Progenitor cell of endocrine pancreas (in vitro differentiated cells): ENCODE results near the gene NCDN. TPM values are rescaled to one million over a fixed set of nuclear protein-coding genes. Genes with fewer than 3 reads are reported as not detected.
"Not testable (repeated sequence)": the region's sequence is repeated elsewhere in the genome, so short reads cannot be mapped to it uniquely, and the experiment has no call there.

Experiments used
- DNase-seq: peaks from one replicate; pipeline ENCODE4 v3.0.0; 2021; ENCODE audit warnings: low spot score; ENCODE audit not compliant: unreplicated experiment
- H3K27ac Mint-ChIP-seq: 2 replicates; pipeline ENCODE4 v1.8.0; 2021; ENCODE audit warnings: mild to moderate bottlenecking, moderate library complexity, mixed read lengths
- H3K27me3 Mint-ChIP-seq: 2 replicates; pipeline ENCODE4 v1.8.0; 2021; ENCODE audit warnings: mixed read lengths
- H3K36me3 Mint-ChIP-seq: 2 replicates; pipeline ENCODE4 v1.8.0; 2022; ENCODE audit warnings: mixed read lengths; ENCODE audit not compliant: insufficient read depth
- H3K4me1 Mint-ChIP-seq: 2 replicates; pipeline ENCODE4 v1.8.0; 2021; ENCODE audit warnings: low read depth, mixed read lengths
- H3K4me3 Mint-ChIP-seq: 2 replicates; pipeline ENCODE4 v1.8.0; 2021; ENCODE audit warnings: low read depth, mild to moderate bottlenecking, moderate library complexity, mixed read lengths
- H3K9me3 Mint-ChIP-seq: 2 replicates; pipeline ENCODE4 v1.8.0; 2021; ENCODE audit warnings: low read depth, mixed read lengths
- total RNA-seq: library from RNA; stranded (reverse); gene quantifications from 2 replicates; pipeline ENCODE4 v1.2.1, GENCODE V29; 2021
- TF ChIP-seq, protein P1 (sequence below): fragments of 200-600 bp; sonication (generic); IDR thresholded peaks from one replicate; pipeline ENCODE4 v1.5.0; 2021; ENCODE audit warnings: antibody characterized with exemption, mild to moderate bottlenecking; ENCODE audit not compliant: unreplicated experiment

Gene NCDN
- total RNA-seq, 1 donor from 2014 or later: 25.3 TPM

DNA sequence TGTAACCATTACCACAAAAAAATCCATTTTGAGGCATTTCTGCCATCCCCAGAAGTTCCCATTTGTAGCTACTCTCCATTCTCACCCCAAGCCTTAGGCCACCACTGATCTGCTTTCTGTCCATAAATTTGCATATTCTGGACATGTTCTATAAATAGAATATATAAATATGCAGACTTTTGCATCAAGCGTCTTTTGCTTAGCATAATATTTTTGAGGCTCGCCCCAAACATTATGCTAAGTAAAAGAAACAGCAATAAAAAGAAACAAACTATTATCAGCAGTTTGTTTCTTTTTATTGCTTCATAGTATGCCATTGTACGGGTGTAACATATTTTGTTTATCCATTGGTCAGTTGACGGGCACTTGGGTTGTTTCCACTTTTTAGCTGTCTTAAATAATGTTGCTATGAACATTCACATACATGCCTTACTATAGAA is 23.4 kb downstream of the NCDN start:
- Mint-ChIP-seq H3K27me3 (peaks cover 23% of the 10 kb centered on the region), H3K4me1 (peaks cover 9% of the 10 kb centered on the region), H3K4me3 (no peak overlapping the region), H3K27ac (no peak overlapping the region), H3K36me3 (no peaks in the 10 kb centered on the region), H3K9me3 (no peaks in the 10 kb centered on the region)
- TF ChIP-seq, protein P1, sequence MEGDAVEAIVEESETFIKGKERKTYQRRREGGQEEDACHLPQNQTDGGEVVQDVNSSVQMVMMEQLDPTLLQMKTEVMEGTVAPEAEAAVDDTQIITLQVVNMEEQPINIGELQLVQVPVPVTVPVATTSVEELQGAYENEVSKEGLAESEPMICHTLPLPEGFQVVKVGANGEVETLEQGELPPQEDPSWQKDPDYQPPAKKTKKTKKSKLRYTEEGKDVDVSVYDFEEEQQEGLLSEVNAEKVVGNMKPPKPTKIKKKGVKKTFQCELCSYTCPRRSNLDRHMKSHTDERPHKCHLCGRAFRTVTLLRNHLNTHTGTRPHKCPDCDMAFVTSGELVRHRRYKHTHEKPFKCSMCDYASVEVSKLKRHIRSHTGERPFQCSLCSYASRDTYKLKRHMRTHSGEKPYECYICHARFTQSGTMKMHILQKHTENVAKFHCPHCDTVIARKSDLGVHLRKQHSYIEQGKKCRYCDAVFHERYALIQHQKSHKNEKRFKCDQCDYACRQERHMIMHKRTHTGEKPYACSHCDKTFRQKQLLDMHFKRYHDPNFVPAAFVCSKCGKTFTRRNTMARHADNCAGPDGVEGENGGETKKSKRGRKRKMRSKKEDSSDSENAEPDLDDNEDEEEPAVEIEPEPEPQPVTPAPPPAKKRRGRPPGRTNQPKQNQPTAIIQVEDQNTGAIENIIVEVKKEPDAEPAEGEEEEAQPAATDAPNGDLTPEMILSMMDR: no peak
- DNase-seq: no peak

DNA sequence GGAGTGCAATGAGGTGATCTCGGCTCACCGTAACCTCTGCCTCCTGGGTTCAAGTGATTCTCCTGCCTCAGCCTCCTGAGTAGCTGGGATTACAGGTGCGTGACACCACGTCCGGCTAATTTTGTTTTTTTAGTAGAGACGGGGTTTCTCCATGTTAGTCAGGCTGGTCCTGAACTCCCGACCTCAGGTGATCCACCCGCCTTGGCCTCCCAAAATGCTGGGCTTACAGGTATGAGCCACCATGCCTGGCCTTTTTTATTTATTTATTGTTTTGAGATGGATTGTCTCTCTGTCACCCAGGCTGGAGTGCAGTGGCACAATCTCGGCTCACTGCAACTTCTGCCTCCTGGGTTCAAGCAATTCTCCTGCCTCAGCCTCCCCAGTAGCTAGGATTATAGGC is 24.0 kb downstream of the NCDN start:
- H3K27me3 Mint-ChIP-seq: peaks cover 20% of the 10 kb centered on the region
- H3K27ac Mint-ChIP-seq, DNase-seq, H3K9me3 Mint-ChIP-seq, H3K36me3 Mint-ChIP-seq, H3K4me3 Mint-ChIP-seq, H3K4me1 Mint-ChIP-seq: not testable (repeated sequence)

GRCh38 chr1:35585281-35585680 is 27.7 kb downstream of the NCDN start:
- Mint-ChIP-seq H3K4me1 (no peaks in the 10 kb centered on the region), H3K27me3 (peaks cover 3% of the 10 kb centered on the region), H3K27ac (no peak overlapping the region), H3K36me3 (no peaks in the 10 kb centered on the region), H3K4me3 (no peak overlapping the region), H3K9me3 (no peaks in the 10 kb centered on the region)
- DNase-seq: no peak
- TF ChIP-seq, protein P1: no peak

GRCh38 chr1:35585805-35586204 is 28.2 kb downstream of the NCDN start:
- not testable (repeated sequence) for H3K4me3 Mint-ChIP-seq, H3K9me3 Mint-ChIP-seq, H3K27me3 Mint-ChIP-seq, H3K4me1 Mint-ChIP-seq, H3K27ac Mint-ChIP-seq, DNase-seq, H3K36me3 Mint-ChIP-seq

- Mint-ChIP-seq H3K27me3 (peaks cover 3% of the 10 kb centered on the region), H3K4me1 (no peaks in the 10 kb centered on the region), H3K4me3 (no peak overlapping the region), H3K9me3 (no peaks in the 10 kb centered on the region), H3K36me3 (no peaks in the 10 kb centered on the region), H3K27ac (no peak overlapping the region)
- DNase-seq: no peak
- TF ChIP-seq, protein P1: no peak
Observed at GRCh38 chr1:35586808-35587207, 29.2 kb downstream of the NCDN start.

- no peak overlapping the region for H3K4me3 Mint-ChIP-seq
- DNase-seq: no peak
- peaks cover 3% of the 10 kb centered on the region for H3K27me3 Mint-ChIP-seq
- H3K9me3 Mint-ChIP-seq: no peaks in the 10 kb centered on the region
- TF ChIP-seq, protein P1: no peak
- H3K36me3 Mint-ChIP-seq: no peaks in the 10 kb centered on the region
- peaks cover under 1% of the 10 kb centered on the region for H3K4me1 Mint-ChIP-seq
- no peak overlapping the region for H3K27ac Mint-ChIP-seq
Observed at GRCh38 chr1:35587736-35588135, 30.1 kb downstream of the NCDN start.
